Skin epidermis (tissue), 12 donors: Measurements from ENCODE around the gene CABP4.

Experiments used
- H3K27ac ChIP-seq, 21 experiments: fragments of 200-600 bp; sonication (generic) in 11 of 21; one replicate each; pipeline ENCODE4 v1.5.0; 2020; ENCODE audit warnings: mild to moderate bottlenecking in 3 of 21, inconsistent platforms in 2 of 21, moderate library complexity in 2 of 21
- H3K4me3 ChIP-seq, 7 experiments: fragments of 200-600 bp; sonication (generic) in 2 of 7; one replicate each; pipeline ENCODE4 v1.5.0; 2020; ENCODE audit warnings: inconsistent platforms in 2 of 7, mild to moderate bottlenecking in 2 of 7, moderate library complexity in 1 of 7

Gene CABP4

GRCh38 chr11:67489885-67490726 is 35.0 kb downstream of the CABP4 start:
- Histone ChIP-seq H3K4me3 (no peak overlapping the region), H3K27ac (no peak overlapping the region)

DNA sequence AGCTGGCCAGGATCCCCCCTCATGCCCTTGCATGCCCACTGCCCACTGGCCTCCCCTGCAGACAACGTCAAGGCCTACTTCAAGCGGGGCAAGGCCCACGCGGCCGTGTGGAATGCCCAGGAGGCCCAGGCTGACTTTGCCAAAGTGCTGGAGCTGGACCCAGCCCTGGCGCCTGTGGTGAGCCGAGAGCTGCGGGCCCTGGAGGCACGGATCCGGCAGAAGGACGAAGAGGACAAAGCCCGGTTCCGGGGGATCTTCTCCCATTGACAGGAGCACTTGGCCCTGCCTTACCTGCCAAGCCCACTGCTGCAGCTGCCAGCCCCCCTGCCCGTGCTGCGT is 35.5 kb downstream of the CABP4 start:
- Histone ChIP-seq H3K27ac (no peak overlapping the region), H3K4me3 (no peak overlapping the region)

DNA sequence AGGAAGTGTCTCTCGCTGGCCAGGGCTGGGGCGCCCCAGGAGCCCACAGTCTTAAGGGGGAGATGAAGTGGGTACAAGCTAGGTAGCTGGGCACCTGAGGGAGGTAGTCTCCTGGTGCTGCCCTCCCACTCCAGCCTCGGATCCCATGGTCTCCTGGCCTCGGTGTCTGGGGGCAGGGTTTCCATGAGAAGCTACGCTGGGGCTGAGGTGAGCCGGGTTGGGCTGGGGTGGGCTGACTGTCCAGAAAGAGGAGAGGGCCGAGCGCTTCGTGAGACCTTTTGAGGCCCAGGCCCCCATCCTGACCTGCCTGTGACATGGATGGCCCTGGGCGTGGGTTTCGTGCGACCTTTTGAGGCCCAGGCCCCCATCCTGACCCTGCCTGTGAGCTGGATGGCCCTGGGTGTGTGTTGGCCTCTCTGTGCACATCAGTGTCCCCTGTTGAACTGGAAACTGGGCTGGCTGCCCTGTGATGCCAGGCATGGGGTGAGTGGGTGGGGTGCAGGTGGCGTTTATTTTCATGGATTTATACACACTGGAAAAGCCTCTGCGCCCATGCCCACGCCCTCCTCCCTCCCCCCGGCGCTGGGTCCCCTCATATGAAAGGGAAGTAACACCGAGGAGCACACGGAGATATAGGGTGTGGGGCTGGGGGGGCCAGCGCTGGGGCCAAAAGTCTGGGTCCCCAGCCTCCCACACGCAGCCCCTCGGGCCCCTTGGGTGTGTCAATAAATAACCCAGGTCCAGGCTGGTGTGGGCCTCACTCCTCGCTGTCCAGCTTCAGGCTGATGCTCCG is 36.3 kb downstream of the CABP4 start:
- H3K4me3 ChIP-seq: no peak overlapping the region
- H3K27ac ChIP-seq: peak overlapping the region in 1 of 21 experiments; percentile 4

DNA sequence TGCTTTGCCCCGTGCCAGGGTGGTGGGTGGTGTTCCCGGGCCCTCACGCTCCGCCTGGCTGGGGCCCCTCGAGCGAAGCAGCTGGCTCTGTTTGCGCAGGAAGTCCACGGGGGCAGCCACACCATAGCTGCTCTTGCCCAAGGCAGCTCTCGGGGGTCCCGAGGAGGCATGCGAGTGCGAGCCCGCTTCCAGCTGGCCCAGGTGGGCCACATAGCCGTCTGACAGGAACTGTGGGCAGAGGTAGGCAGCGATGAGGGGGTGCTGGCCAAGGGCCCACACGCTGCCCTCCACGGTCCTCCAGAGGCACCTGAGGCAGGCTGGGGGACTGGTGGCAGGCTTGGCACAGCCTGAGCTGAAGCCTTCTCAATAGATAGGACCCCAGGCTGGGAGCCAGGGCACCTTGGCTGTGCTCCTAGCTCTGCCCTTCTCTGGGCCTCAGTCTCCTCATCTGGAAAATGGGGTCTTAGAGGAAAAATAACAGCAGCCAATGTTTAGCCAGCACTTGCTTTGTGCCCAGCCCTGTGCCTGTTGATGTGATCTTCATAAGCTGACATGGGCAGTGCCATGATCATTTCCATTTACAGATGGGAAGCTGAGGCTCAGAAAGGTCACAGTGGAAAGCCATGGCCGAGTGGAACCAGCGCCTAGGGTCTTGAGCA is 37.0 kb downstream of the CABP4 start:
- peak overlapping the region in 2 of 21 experiments; percentile 4 to 9 for H3K27ac ChIP-seq
- no peak overlapping the region for H3K4me3 ChIP-seq

- H3K4me3 ChIP-seq: no peak overlapping the region
- H3K27ac ChIP-seq: peak overlapping the region in 1 of 21 experiments; percentile 9
Measured at GRCh38 chr11:67492801-67493547, 37.8 kb downstream of the CABP4 start.

- Histone ChIP-seq H3K4me3 (no peak overlapping the region), H3K27ac (no peak overlapping the region)
Measured at GRCh38 chr11:67493548-67494370, 38.6 kb downstream of the CABP4 start.

GRCh38 chr11:67494371-67495233 is 39.4 kb downstream of the CABP4 start:
- H3K4me3 ChIP-seq: no peak overlapping the region

GRCh38 chr11:67495234-67496005 is 40.3 kb downstream of the CABP4 start:
- Histone ChIP-seq H3K4me3 (no peak overlapping the region), H3K27ac (no peak overlapping the region)

More at GRCh38 chr11:67494371-67495233, 39.4 kb downstream of the CABP4 start:
- H3K27ac ChIP-seq: no peak overlapping the region

DNA sequence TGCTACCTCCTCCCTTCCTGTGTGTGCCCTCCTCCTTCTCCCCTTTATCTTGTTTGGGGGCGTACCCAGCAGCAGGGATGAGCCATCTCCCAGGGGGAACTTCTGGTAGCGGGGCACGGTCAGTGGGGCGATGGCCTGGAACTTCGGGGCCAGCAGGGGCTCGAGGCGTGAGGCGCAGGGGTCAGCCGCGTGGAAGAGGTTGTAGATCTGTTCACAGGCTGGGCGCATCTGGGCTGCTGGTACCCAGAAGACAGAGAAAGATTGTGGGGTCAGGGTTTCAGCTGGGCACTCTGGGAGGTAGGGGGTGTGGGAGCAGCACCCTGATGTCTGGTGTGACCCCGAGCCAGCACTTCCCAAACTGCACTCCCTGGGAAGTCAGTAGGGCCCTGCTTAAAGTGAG is 41.0 kb downstream of the CABP4 start:
- Histone ChIP-seq H3K27ac (no peak overlapping the region), H3K4me3 (no peak overlapping the region)

GRCh38 chr11:67497656-67498291 is 42.6 kb downstream of the CABP4 start:
- H3K27ac ChIP-seq: peak overlapping the region in 1 of 21 experiments; percentile 3
- no peak overlapping the region for H3K4me3 ChIP-seq

- no peak overlapping the region for H3K27ac ChIP-seq
- no peak overlapping the region for H3K4me3 ChIP-seq
Measured at GRCh38 chr11:67498544-67498972, 43.4 kb downstream of the CABP4 start.

GRCh38 chr11:67499808-67500483 is 44.8 kb downstream of the CABP4 start:
- no peak overlapping the region for H3K4me3 ChIP-seq
- no peak overlapping the region for H3K27ac ChIP-seq

GRCh38 chr11:67500484-67500821 is 45.3 kb downstream of the CABP4 start:
- Histone ChIP-seq H3K27ac (no peak overlapping the region), H3K4me3 (no peak overlapping the region)

GRCh38 chr11:67500831-67501715 is 45.9 kb downstream of the CABP4 start:
- Histone ChIP-seq H3K4me3 (no peak overlapping the region), H3K27ac (no peak overlapping the region)

DNA sequence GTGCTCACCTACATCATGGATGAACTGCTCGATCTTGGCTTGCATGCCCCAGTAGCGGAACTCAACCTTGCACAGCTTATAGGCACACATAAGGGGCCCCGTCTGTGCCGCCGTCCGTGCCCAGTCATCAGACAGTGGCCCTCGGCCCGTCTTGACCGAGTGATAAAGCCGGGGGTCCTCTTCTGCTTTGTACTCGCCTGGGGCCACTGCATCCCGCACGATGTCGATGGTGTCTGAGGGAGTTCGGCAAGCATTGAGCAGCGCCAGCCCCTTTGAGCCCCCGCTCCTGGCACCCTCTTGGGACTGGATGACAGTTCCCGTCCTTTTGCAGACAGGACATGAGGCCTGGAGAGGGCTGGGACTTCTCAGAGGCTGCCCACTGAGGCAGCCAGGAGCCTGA is 46.7 kb downstream of the CABP4 start:
- Histone ChIP-seq H3K27ac (no peak overlapping the region), H3K4me3 (no peak overlapping the region)
